Kidney epithelial cell (primary cell): ENCODE data around the gene CYBA. TPM values are rescaled to one million over a fixed set of nuclear protein-coding genes. Genes with fewer than 3 reads are reported as not detected.

Experiments
- DNase-seq: peaks from one replicate; pipeline ENCODE4 v3.0.0-alpha.2; 2010; ENCODE audit warnings: low read depth
- H3K27me3 ChIP-seq: 2 replicates; pipeline ENCODE4 v1.6.0; 2011; ENCODE audit warnings: low read length; ENCODE audit not compliant: control insufficient read depth, insufficient read depth
- H3K36me3 ChIP-seq: 2 replicates; pipeline ENCODE4 v1.5.1; 2011; ENCODE audit warnings: low read length; ENCODE audit not compliant: control insufficient read depth, insufficient read depth
- H3K4me3 ChIP-seq: 2 replicates; pipeline ENCODE4 v1.5.1; 2011; ENCODE audit warnings: low read depth, mild to moderate bottlenecking, control low read depth, low read length
- CTCF ChIP-seq: IDR thresholded peaks from 2 replicates; pipeline ENCODE4 v1.5.1; 2011; ENCODE audit warnings: mild to moderate bottlenecking, moderate library complexity, low read length, control low read depth, inconsistent platforms; ENCODE audit not compliant: insufficient read depth, poor library complexity, severe bottlenecking
- total RNA-seq: library from RNA; depleted of rRNA; stranded (reverse); fragments of >200 nt; gene quantifications from 2 replicates; pipeline ENCODE4 v1.2.3, GENCODE V29; 2015

CYBA gene
- total RNA-seq, 1 donor from 2014 or later = 734 TPM

GRCh38 chr16:88653596-88654362, 2.9 kb upstream of the CYBA start:
- peaks cover 2% of the 10 kb centered on the region for H3K36me3 ChIP-seq
- H3K27me3 ChIP-seq = no peaks in the 10 kb centered on the region
- no peak overlapping the region for H3K4me3 ChIP-seq
- no peak for DNase-seq
- TF ChIP-seq CTCF = no peak

DNA sequence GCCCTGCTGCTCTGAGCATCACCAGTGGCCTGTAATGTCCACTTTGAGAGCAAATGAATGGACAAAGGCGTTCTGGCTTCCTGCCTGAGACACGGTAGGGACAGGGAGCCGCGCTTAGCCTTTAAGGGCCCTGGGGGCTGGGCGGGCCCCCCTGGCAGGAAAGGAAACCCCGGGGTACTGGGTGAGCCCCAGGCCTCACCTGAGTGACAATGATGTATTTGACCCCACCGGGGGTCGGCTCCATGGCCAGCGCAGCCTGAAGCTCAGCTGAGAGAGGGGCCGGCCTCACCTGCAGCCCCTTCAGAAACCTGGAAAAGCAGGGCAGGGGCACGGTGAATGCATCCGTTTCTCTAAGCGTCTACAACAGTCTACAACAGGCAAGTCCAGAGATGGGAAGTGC, 2.2 kb upstream of the CYBA start:
- H3K36me3 ChIP-seq = peaks cover 2% of the 10 kb centered on the region
- no peak for DNase-seq

DNA sequence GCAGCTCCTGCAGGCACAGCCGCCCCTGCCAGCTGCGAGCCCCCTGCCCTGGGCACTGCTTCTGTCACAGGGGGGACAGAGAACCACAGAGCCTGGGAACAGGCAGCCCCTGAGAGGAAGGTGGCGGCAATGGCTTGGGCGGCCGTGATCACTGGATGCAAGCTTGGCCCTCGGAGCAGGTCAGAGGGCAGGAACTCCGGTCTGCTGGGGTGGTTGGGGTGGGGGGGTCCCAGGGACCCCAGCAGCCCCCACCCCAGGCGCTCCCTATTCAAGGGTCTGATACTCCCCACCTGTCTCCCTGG, 1.9 kb upstream of the CYBA start:
- TF ChIP-seq CTCF = no peak
- DNase-seq = no peak
- Histone ChIP-seq H3K27me3 (no peaks in the 10 kb centered on the region), H3K36me3 (peaks cover 2% of the 10 kb centered on the region), H3K4me3 (no peak overlapping the region)

More for the DNA sequence above, 2.2 kb upstream of the CYBA start:
- H3K27me3 ChIP-seq = no peaks in the 10 kb centered on the region
- H3K4me3 ChIP-seq = no peak overlapping the region
- TF ChIP-seq CTCF = no peak

DNA sequence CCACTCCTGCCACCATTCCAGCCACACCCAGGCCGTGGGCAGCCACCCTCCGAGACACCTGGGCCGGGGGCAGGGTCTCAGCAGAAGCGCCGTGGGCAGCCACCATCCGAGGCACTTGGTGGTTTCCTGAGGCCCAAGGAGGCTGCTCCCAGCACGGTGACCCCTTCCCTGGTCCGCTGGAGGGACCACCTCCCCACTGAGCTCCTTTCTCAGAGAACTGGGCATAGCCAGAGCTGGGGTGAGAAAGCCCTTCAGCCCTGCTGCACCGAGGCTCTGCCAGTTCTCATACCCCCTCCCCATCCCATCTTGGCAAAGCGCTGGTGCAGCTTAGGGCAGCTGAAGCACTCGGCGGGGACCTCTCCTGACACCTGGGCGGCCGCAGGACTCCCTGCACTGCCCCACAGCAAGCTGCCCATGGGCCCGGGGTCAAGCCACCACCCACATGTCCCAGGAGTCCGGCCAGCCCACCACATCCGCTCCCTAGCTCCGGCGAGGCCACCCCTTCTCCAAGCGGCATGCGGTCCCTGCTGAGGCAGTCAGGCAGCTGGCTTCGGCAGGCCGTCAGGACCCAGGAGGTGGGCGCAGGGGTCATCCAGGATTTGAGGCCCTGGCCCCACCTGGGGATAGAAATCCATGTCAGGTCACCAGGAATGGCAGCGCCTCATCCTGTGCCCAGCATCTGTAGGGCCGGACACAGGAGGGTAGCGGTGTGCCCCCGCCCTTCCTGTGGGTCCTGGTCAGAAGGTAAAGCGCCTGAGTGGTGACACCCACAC, 1.3 kb upstream of the CYBA start:
- Histone ChIP-seq H3K36me3 (peaks cover 2% of the 10 kb centered on the region), H3K27me3 (no peaks in the 10 kb centered on the region), H3K4me3 (no peak overlapping the region)
- no peak for TF ChIP-seq CTCF
- DNase-seq = no peak

DNA sequence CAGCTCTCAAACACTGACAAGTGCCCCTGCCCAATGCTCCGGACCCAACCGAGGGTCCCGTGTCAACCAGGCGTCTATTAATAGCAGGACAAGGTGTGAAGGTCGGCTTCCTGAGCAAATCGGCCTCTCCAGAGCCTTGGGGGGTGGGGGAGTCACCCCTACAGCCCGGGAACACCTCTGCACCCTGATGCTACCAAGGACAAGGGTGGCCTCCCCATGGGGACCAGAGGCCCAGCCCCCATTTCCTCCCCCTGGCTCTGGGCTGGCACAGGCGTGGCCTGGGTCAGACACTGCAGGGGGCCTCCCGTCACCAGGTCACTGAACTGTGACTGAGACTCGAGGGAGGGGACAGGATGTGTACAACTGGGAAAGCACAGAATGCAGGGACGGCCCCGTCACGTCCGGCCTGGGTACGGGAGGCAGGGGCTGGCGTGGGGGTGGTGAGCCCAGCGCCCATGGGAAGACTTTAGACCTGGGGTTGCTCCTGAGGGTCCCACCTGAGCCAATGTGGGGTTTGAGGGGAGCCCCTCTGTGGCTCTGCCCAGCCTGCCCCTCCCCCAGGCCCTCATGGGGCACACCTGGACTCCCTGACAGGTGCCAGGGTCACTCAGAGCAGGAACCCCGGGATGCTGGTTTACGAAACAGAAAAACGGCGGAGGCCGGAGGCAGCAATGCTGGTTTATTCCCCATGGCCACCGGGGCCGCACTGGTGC, 579 bp upstream of the CYBA start:
- no peaks in the 10 kb centered on the region for H3K27me3 ChIP-seq
- peak; percentile 62 for DNase-seq
- peaks cover 2% of the 10 kb centered on the region for H3K36me3 ChIP-seq
- no peak for TF ChIP-seq CTCF
- peak overlapping the region; percentile 75 for H3K4me3 ChIP-seq
